Measurements from ENCODE around the gene ASCC1.

Gene ASCC1

GRCh38 chr10:72062832-72063702 lies 153.0 kb downstream of the ASCC1 start:
- FAIRE-seq: no peak

GRCh38 chr10:72062382-72062781 lies 153.7 kb downstream of the ASCC1 start:
- no peak for FAIRE-seq

- no peak for FAIRE-seq
Measured at GRCh38 chr10:72061930-72062329, 154.1 kb downstream of the ASCC1 start.

- no peak for FAIRE-seq
Measured at GRCh38 chr10:72061491-72061890, 154.6 kb downstream of the ASCC1 start.

GRCh38 chr10:72059843-72060822 lies 155.9 kb downstream of the ASCC1 start:
- FAIRE-seq: no peak

GRCh38 chr10:72058989-72059842 lies 156.9 kb downstream of the ASCC1 start:
- no peak for FAIRE-seq

GRCh38 chr10:72058347-72058898 lies 157.7 kb downstream of the ASCC1 start:
- no peak for FAIRE-seq

- FAIRE-seq: no peak
Measured at GRCh38 chr10:72056932-72057751, 158.9 kb downstream of the ASCC1 start.

GRCh38 chr10:72056113-72056512 lies 160.0 kb downstream of the ASCC1 start:
- FAIRE-seq: no peak

- no peak for FAIRE-seq
Measured at GRCh38 chr10:72053690-72054089, 162.4 kb downstream of the ASCC1 start.

- FAIRE-seq: no peak
Measured at GRCh38 chr10:72050873-72051272, 165.2 kb downstream of the ASCC1 start.

GRCh38 chr10:72049969-72050781 lies 165.9 kb downstream of the ASCC1 start:
- no peak for FAIRE-seq

GRCh38 chr10:72049472-72049871 lies 166.6 kb downstream of the ASCC1 start:
- FAIRE-seq: no peak

- FAIRE-seq: peak; percentile 97
Measured at GRCh38 chr10:72048450-72049124, 167.5 kb downstream of the ASCC1 start.
